OCI-LY1 (cell line): ENCODE measurements around the gene LDLRAD4.

Source experiments
- CTCF ChIP-seq: fragments of 200-600 bp; sonication (generic), shearing (Covaris generic); IDR thresholded peaks from 2 replicates; pipeline ENCODE4 v1.5.1; 2017; ENCODE audit warnings: mild to moderate bottlenecking, antibody characterized with exemption, low read length, moderate library complexity, mixed read lengths
- EZH2 ChIP-seq: fragments of 200-600 bp; sonication (generic), shearing (Covaris generic); IDR thresholded peaks from 2 replicates; pipeline ENCODE4 v1.8.0; 2017; ENCODE audit warnings: borderline replicate concordance, mixed run types, mild to moderate bottlenecking, antibody characterized with exemption, low read length, moderate library complexity, mixed read lengths

- TF ChIP-seq CTCF (no peak), EZH2 (no peak)
Observed at GRCh38 chr18:13452388-13452811, 233.8 kb downstream of the LDLRAD4 start.
